Breast epithelium (tissue), 3 donors: ENCODE measurements around the gene AFAP1.

Experiments used
- CTCF ChIP-seq, 3 donors: fragments of 450-650 bp; IDR thresholded peaks; one replicate each; pipeline ENCODE4 v1.5.1; 2016 to 2017; ENCODE audit warnings: antibody characterized with exemption in 3 of 3, mild to moderate bottlenecking in 3 of 3, moderate library complexity in 3 of 3
- POLR2A ChIP-seq: fragments of 450-650 bp; IDR thresholded peaks from one replicate; pipeline ENCODE4 v1.6.1; 2016; ENCODE audit warnings: antibody characterized with exemption, mild to moderate bottlenecking, moderate library complexity
- POLR2AphosphoS5 ChIP-seq, 3 donors: sonication (generic); formaldehyde crosslinking; IDR thresholded peaks; one replicate each; pipeline ENCODE4 v1.6.1; 2017; ENCODE audit warnings: antibody characterized with exemption in 3 of 3

GRCh38 chr4:7978489-7978888 is 38.8 kb upstream of the AFAP1 start:
- TF ChIP-seq CTCF (IDR thresholded peaks at IDR 0.05) (no peak), POLR2AphosphoS5 (IDR thresholded peaks at IDR 0.05) (no peak), POLR2A (no peak)
